Activated CD4-positive, alpha-beta T cell treated with anti-CD3 and anti-CD28 coated beads for 48 hours (primary cell): ENCODE measurements around the gene PRKG2.
A peak's percentile ranks its signal among the peaks of the same experiment; 100 is the strongest.

ENCODE experiments used
- DNase-seq: peaks from one replicate; pipeline ENCODE4 v3.0.0-alpha.2; 2020

Gene PRKG2

GRCh38 chr4:81153714-81154323 is 61.2 kb downstream of the PRKG2 start:
- DNase-seq, result peak; percentile 12

DNA sequence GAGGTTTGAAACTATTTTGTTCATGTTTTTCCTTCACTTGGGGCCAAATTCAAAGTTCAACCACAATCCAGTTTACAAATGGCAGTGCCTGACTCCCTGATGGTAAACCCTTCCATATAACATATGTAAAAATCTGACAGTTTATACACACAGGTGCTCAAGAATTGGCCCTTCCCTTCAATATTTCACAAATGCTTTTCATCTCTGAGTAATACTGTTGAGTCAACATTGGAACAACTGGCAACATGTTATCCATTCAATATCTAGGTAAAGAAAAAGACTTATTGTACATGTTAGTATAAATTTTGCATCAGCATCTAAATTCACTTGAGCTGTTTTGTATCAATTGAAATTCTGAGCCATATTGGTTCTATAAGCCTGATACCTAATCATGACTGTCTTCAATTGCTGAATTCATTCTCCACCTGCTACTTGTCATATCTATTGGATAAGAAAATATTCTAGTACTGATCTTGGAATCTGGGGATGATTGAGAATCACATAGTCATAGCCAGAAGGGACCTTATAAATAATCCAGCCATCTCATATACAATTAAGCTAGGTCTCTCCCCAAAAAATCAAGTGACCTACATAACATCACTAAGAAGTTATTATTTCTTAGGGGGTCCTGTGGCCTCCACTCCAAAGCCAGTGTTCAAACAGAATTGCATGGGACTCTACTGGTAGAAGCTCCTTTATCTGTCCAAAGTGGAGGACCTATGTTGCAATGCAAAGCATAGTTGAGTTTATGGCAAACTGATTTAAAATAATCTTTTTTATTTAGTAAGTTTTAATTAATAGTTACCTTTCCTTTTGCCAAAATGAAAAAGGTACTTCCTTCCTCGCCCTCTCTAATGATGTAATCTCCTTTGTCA is 61.9 kb downstream of the PRKG2 start:
- DNase-seq, result no peak

GRCh38 chr4:81149976-81150375 is 65.0 kb downstream of the PRKG2 start:
- no peak for DNase-seq

DNA sequence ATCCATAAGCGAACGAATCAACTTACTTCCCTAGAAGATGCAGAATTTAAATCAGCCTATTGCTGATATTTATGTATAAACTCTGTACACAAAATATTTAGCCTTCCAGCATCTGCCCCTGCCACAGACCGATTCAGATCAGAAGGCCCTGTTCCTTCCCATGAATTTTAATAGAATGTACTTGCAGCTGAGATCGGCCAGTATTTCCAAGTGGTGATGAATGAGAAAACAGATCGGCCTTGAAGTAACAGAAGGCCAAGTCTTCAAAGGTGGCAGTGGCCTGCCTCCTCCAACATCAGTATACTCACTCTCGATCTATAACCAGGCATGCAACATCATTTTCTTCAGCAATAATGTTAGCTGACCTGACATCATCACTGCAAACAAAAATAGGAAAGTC is 66.4 kb downstream of the PRKG2 start:
- DNase-seq, result no peak

DNA sequence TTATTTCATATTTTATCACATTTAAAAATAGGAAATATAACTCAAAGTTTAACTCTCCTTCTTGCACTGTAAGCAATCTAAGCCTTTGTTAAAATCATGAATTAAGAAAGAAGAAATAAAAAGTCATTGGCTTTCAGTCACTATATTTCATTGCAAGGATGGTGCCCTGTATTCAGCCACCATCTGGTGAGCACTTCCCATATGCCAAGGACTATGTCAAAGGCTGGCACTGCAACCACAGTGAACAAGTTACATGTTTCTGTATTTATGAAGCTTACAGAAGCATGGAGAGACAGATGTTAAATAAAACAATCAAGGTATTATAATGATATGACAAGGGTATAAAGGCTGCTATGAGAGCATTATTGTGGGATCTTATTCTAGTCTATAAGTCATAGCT is 68.6 kb downstream of the PRKG2 start:
- DNase-seq, result no peak

- DNase-seq, result no peak
Observed at GRCh38 chr4:81143183-81143582, 71.8 kb downstream of the PRKG2 start.

GRCh38 chr4:81142744-81143143 is 72.3 kb downstream of the PRKG2 start:
- DNase-seq, result no peak

DNA sequence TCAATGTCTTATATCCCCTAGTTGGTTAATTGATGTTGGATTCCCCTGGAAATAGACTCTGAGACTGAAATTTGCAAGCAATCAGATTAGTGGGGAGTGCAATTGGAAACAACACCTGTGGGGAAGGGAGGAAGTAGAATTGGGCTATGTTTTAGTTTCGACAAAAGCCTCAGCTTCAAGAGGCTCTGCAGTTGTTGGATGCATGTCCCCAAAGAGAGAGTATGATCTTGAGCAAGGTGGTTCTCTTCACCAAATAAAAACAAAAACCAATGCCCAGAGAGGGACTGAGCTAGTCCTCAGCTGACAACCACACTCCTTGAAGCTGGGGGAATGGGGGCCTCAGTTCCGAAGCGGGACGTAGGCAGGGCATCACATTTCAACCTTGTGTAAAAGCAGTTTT is 77.1 kb downstream of the PRKG2 start:
- no peak for DNase-seq

- no peak for DNase-seq
Observed at GRCh38 chr4:81137446-81137845, 77.6 kb downstream of the PRKG2 start.

GRCh38 chr4:81136161-81136905 is 78.7 kb downstream of the PRKG2 start:
- no peak for DNase-seq

DNA sequence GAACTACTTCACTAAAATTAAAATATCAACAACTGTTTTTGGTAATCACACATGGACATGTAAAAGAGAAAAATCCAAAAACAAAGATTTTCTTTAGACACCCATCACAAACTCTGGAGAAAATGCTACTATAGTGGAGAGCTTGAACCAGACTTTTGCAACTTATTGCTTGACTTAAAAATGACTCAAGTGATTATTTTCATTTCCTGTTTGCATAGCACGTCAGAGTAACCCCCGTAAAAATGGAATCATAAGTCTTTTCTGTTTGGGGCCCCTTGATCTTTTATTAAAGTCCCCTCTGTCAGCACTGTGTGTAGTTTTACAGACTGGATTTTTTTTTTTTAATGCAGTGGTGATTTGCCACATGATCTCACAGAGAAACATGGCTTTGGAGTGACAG is 79.5 kb downstream of the PRKG2 start:
- no peak for DNase-seq

- no peak for DNase-seq
Observed at GRCh38 chr4:81131563-81131962, 83.5 kb downstream of the PRKG2 start.

DNA sequence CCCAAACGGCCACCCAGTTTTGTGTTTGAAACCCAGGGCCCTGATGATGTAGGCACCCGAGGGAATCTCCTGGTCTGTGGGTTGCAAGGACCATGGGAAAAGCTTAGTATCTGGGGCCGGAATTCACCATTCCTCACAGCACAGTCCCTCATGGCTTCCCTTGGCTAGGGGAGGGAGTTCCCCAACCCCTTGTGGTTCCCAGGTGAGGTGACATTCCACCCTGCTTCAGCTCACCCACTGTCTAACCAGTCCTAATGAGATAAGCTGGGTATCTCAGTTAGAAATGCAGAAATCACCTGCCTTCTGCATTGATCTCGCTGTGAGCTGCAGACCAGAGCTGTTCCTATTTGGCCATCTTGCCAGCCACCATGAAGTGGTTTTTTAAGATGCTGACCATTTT is 84.0 kb downstream of the PRKG2 start:
- DNase-seq, result no peak

DNA sequence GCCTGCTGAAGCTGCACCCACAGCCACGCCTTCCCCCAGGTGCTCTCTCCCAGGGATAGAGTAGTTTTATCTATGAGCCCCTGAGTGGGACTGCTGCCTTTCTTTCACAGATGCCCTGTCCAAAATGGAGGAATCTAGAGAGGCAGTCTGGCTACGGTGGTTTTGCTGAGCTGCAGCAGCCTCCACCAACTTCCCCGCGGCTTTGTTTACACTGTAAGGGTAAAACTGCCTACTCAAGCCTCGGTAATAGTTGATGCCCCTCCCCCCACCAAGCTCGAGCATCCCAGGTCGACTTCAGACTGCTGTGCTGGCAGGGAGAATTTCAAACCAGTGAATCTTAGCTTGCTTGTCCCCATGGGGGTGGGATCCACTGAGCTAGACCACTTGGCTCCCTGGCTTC is 84.5 kb downstream of the PRKG2 start:
- DNase-seq, result no peak

GRCh38 chr4:81120055-81120454 is 95.0 kb downstream of the PRKG2 start:
- DNase-seq, result no peak

DNA sequence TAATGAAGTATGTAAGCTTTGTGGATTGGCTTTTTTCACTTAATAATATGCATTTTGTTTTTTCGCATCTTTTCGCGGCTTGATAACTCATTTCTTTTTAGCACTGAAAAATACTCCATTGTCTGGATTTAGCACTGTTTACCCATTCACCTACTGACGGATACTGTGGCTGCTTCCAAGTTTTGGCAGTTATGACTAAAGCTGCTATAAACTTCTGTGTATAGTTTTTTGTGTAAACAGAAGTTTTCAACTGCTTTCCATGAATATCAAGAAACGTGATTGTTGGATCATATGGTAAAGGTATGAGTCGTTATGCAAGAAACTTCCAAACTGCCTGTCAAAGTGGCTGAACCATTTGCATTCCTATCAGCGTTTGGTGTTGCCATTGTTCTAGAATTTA is 96.9 kb downstream of the PRKG2 start:
- no peak for DNase-seq

- DNase-seq, result no peak
Observed at GRCh38 chr4:81116566-81116965, 98.5 kb downstream of the PRKG2 start.

DNA sequence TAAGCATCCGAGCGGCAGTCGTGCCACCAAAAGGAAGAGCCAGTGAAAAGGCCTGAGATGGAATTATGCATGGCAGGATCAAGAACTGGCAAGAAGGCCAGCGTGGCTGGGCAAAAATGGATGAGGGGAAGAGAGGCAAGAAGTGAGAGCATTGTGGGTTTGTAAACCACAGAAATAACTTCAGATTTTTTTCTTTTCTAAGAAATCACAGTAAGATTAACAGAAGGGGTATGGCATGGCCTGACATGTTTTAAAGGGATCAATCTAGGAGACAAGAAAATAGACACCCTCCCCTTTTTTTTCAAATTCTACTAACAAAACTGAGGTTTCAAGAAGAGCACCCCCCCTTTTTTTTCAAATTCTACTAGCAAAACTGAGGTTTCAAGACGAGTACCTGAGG is 102.0 kb downstream of the PRKG2 start:
- no peak for DNase-seq

DNA sequence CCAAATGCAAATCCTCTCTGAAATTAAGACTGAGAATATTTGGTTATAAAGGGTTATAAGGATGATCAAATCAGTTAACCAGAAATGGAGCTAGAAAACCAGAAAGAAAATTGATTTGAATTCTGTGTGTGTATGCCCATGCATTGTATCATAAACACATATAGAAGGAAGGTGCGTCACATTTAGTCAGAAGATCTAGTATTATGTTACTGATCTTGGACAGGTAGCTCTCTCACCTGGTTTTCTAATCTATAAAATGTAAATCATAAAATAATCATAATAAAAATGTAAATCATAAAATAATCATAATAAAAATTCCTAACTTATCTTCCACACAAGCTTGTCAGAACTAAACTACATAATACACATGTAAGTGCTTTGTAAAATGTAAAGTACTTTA is 105.7 kb downstream of the PRKG2 start:
- no peak for DNase-seq

- no peak for DNase-seq
Observed at GRCh38 chr4:81106150-81106549, 108.9 kb downstream of the PRKG2 start.

DNA sequence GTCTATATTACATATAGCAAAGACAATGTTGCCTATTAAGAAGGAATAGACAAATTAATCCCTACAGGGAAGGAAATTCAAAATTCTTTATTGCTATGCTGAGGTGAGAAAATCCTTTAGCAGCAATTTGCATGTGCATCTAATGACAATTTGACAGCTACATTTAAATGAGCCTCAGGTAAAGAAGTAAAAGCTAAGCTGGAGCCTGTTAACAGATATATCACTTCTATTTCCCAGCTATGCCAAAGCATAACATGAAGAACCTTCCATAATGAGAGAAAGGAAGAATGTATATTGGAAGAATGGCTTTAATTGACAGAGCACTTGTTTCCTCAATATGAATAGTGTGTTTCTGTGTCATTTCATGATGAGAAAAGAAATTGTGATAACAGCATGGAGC is 112.9 kb downstream of the PRKG2 start:
- DNase-seq, result no peak

GRCh38 chr4:81096566-81096965 is 118.5 kb downstream of the PRKG2 start:
- no peak for DNase-seq

- DNase-seq, result no peak
Observed at GRCh38 chr4:81095389-81095788, 119.6 kb downstream of the PRKG2 start.
